ENCODE results near the gene CCDC170. TPM values are rescaled to one million over a fixed set of nuclear protein-coding genes. Genes with fewer than 3 reads are reported as not detected.
A peak's percentile ranks its signal among the peaks of the same experiment; 100 is the strongest.

CCDC170 gene
- total and polyA plus RNA-seq, 2 of the 8 experiments (the other 6 are each of a cell fraction or from before 2014, with no cell fraction given), result 0.06 to 0.09 TPM

DNA sequence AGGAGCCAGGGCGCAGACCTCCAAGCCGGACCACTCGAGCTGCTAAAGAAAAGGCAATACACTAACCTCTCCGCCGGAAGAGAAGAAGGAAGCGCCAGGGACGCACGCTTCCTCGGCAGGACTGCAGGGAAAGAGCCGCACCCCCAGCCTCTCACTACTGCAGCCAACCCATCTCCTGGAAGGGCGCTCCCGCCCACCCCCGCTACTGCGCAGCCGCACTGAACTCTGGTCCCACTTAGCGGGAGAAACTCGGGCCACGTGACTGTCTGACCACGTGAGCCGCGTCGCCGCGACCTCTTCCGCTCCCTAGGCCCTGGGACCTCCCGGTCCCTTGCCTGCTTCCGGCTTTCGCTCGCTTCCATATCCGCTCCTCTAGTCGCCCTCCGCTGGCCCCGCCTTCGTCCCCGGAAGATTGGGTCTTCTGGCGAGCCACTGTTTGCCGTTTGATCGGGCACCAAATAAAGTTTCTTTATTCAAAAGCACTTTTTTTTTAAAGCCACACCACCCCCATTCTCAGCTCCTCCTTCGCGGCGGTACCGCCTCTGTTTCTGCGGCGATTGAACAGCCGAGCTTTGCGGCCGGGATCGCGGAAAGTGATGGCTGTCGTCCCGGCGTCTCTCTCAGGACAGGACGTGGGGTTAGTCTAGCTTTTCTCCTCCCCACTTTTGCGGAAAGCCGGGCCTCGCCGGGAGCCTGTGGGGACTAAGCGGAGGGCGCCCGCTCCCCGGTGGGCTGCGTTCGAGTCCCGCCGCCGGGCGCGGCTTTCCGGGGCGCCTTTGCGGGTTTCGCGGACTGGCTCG is 41.7 kb upstream of the CCDC170 start, which contains the start of gene RMND1 (continued):
- TF ChIP-seq SIX5 (IDR thresholded peaks at IDR 0.05; ENCODE audit: low read depth, low read length) (peak; percentile 24; the same call in 1 of the 2 replicates), NRF1 (IDR thresholded peaks at IDR 0.05; ENCODE audit: low read depth, low read length) (peak; percentile 62), KDM4A (IDR thresholded peaks at IDR 0.05; ENCODE audit: low read depth, low read length, severe bottlenecking) (peak; percentile 40), CEBPB (IDR thresholded peaks at IDR 0.05; ENCODE audit: low read depth, low read length) (no peak), SAP30 (IDR thresholded peaks at IDR 0.05; ENCODE audit: insufficient read depth, insufficient replicate concordance, low read length) (peak; percentile 48), CREB1 (IDR thresholded peaks at IDR 0.05) (peak; percentile 61), JUN (IDR thresholded peaks at IDR 0.05; ENCODE audit: low read depth, low read length) (no peak), SP2 (IDR thresholded peaks at IDR 0.05; ENCODE audit: low read length) (no peak), SIN3A (conservative IDR thresholded peaks at IDR 0.05 in 1 of 2, IDR thresholded peaks at IDR 0.05 in 1 of 2; ENCODE audit: low read depth in 1 of 2, low read length in 2 of 2) (peak; percentile 25 to 64; a peak in 1 of 4 replicates), EP300 (IDR thresholded peaks at IDR 0.05; ENCODE audit: borderline replicate concordance in 1 of 2, low read depth in 2 of 2, low read length in 2 of 2) (peak in 1 of 2 experiments; percentile 92; a peak in 1 of 3 replicates), SP4 (IDR thresholded peaks at IDR 0.05; ENCODE audit: low read length) (peak; percentile 98), RXRA (IDR thresholded peaks at IDR 0.05; ENCODE audit: insufficient read depth, low read depth, low read length) (0 out of 2 replicates have a peak, but pooled peaks have one; percentile 52), POLR2AphosphoS5 (IDR thresholded peaks at IDR 0.05; ENCODE audit: low read depth, low read length) (peak; percentile 87)
- TF ChIP-seq, protein P1, sequence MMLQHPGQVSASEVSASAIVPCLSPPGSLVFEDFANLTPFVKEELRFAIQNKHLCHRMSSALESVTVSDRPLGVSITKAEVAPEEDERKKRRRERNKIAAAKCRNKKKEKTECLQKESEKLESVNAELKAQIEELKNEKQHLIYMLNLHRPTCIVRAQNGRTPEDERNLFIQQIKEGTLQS (IDR thresholded peaks at IDR 0.05; ENCODE audit: insufficient read depth, low read depth, low read length), result peak; percentile 98
- TF ChIP-seq, protein P2, sequence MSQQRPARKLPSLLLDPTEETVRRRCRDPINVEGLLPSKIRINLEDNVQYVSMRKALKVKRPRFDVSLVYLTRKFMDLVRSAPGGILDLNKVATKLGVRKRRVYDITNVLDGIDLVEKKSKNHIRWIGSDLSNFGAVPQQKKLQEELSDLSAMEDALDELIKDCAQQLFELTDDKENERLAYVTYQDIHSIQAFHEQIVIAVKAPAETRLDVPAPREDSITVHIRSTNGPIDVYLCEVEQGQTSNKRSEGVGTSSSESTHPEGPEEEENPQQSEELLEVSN (IDR thresholded peaks at IDR 0.05), result peak; percentile 98
- TF ChIP-seq, protein P3, sequence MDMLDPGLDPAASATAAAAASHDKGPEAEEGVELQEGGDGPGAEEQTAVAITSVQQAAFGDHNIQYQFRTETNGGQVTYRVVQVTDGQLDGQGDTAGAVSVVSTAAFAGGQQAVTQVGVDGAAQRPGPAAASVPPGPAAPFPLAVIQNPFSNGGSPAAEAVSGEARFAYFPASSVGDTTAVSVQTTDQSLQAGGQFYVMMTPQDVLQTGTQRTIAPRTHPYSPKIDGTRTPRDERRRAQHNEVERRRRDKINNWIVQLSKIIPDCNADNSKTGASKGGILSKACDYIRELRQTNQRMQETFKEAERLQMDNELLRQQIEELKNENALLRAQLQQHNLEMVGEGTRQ (IDR thresholded peaks at IDR 0.05; ENCODE audit: low read length), result peak; percentile 100
- TF ChIP-seq, protein P4, sequence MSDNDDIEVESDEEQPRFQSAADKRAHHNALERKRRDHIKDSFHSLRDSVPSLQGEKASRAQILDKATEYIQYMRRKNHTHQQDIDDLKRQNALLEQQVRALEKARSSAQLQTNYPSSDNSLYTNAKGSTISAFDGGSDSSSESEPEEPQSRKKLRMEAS (IDR thresholded peaks at IDR 0.05), result peak; percentile 98
